Measurements from ENCODE around the gene FARP1. TPM values are rescaled to one million over a fixed set of nuclear protein-coding genes. Genes with fewer than 3 reads are reported as not detected.

The FARP1 gene
- total RNA-seq, 1 donor from 2014 or later = 17.7 TPM

- Histone ChIP-seq H3K36me3 (no peaks in the 10 kb centered on the region), H3K9me3 (no peaks in the 10 kb centered on the region), H3K4me1 (peaks cover 13% of the 10 kb centered on the region), H3K27me3 (no peaks in the 10 kb centered on the region), H3K4me3 (no peak overlapping the region), H3K27ac (no peak overlapping the region)
- no peak for DNase-seq (ENCODE audit: extremely low spot score in 2 of 2)
- intact Hi-C loops (cut with DNase I) = no loop called here
- TF ChIP-seq CTCF (IDR thresholded peaks at IDR 0.05) (no peak), POLR2AphosphoS5 (IDR thresholded peaks at IDR 0.05; ENCODE audit: insufficient read depth in 1 of 2, low read depth in 1 of 2) (no peak), POLR2A (IDR thresholded peaks at IDR 0.05) (no peak)
These were observed 204.2 kb downstream of the FARP1 start for GRCh38 chr13:98346904-98347636.

GRCh38 chr13:98347756-98348155, 204.9 kb downstream of the FARP1 start:
- H3K9me3 ChIP-seq = no peaks in the 10 kb centered on the region
- H3K4me1 ChIP-seq = peaks cover 13% of the 10 kb centered on the region
- no peak for DNase-seq (ENCODE audit: extremely low spot score in 2 of 2)
- H3K27ac ChIP-seq = no peak overlapping the region
- H3K36me3 ChIP-seq = no peaks in the 10 kb centered on the region
- H3K4me3 ChIP-seq = no peak overlapping the region
- TF ChIP-seq POLR2A (IDR thresholded peaks at IDR 0.05) = no peak
- no peak for TF ChIP-seq POLR2AphosphoS5 (IDR thresholded peaks at IDR 0.05; ENCODE audit: insufficient read depth in 1 of 2, low read depth in 1 of 2)
- TF ChIP-seq CTCF (IDR thresholded peaks at IDR 0.05) = no peak
- H3K27me3 ChIP-seq = no peaks in the 10 kb centered on the region
- intact Hi-C loops (cut with DNase I) = no loop called here

- no peak for DNase-seq (ENCODE audit: extremely low spot score in 2 of 2)
- no peak overlapping the region for H3K4me3 ChIP-seq
- H3K27me3 ChIP-seq = no peaks in the 10 kb centered on the region
- H3K27ac ChIP-seq = no peak overlapping the region
- peaks cover 13% of the 10 kb centered on the region for H3K4me1 ChIP-seq
- TF ChIP-seq CTCF (IDR thresholded peaks at IDR 0.05) (no peak), POLR2A (IDR thresholded peaks at IDR 0.05) (no peak), POLR2AphosphoS5 (IDR thresholded peaks at IDR 0.05; ENCODE audit: insufficient read depth in 1 of 2, low read depth in 1 of 2) (no peak)
- H3K36me3 ChIP-seq = no peaks in the 10 kb centered on the region
- intact Hi-C loops (cut with DNase I) = no loop called here
- no peaks in the 10 kb centered on the region for H3K9me3 ChIP-seq
These were observed 205.7 kb downstream of the FARP1 start for GRCh38 chr13:98348466-98349200.

GRCh38 chr13:98349731-98350305, 206.9 kb downstream of the FARP1 start:
- Histone ChIP-seq H3K27ac (no peak overlapping the region), H3K9me3 (no peaks in the 10 kb centered on the region), H3K36me3 (no peaks in the 10 kb centered on the region), H3K4me3 (no peak overlapping the region), H3K4me1 (peaks cover 13% of the 10 kb centered on the region), H3K27me3 (no peaks in the 10 kb centered on the region)
- no peak for DNase-seq (ENCODE audit: extremely low spot score in 2 of 2)
- TF ChIP-seq POLR2AphosphoS5 (IDR thresholded peaks at IDR 0.05; ENCODE audit: insufficient read depth in 1 of 2, low read depth in 1 of 2) = no peak
- TF ChIP-seq CTCF (IDR thresholded peaks at IDR 0.05) = no peak
- no peak for TF ChIP-seq POLR2A (IDR thresholded peaks at IDR 0.05)
- intact Hi-C loops (cut with DNase I) = loop anchor here (10.0 kb wide), 1 partner anchor 1915 kb away; no protein-coding TSS in a partner anchor
